GM21515 (cell line): ENCODE data around the gene DEFB121.
"Not testable (repeated sequence)": the region's sequence is repeated elsewhere in the genome, so short reads cannot be mapped to it uniquely, and the experiment has no call there.

ENCODE experiments used
- ATAC-seq: cut with Tn5 transposase; IDR thresholded peaks from one replicate; pipeline ENCODE4 v1.9.1; 2021; ENCODE audit not compliant: unreplicated experiment

The DEFB121 gene

GRCh38 chr20:31364272-31364671, 41.7 kb downstream of the DEFB121 start:
- ATAC-seq: not testable (repeated sequence)

GRCh38 chr20:31363295-31363694, 42.7 kb downstream of the DEFB121 start:
- ATAC-seq: no peak

- ATAC-seq: no peak
Measured at GRCh38 chr20:31355981-31356380, 50.0 kb downstream of the DEFB121 start.
